Activated T-cell treated with anti-CD3 and anti-CD28 coated beads, Interleukin-2, amount 50 U/mL, for 1 hour (primary cell): ENCODE data around the gene TMEM121.
"Not testable (repeated sequence)": the region's sequence is repeated elsewhere in the genome, so short reads cannot be mapped to it uniquely, and the experiment has no call there.

ENCODE experiments used
- DNase-seq: peaks from one replicate; pipeline ENCODE4 v3.0.0-alpha.2; 2020

The TMEM121 gene

DNA sequence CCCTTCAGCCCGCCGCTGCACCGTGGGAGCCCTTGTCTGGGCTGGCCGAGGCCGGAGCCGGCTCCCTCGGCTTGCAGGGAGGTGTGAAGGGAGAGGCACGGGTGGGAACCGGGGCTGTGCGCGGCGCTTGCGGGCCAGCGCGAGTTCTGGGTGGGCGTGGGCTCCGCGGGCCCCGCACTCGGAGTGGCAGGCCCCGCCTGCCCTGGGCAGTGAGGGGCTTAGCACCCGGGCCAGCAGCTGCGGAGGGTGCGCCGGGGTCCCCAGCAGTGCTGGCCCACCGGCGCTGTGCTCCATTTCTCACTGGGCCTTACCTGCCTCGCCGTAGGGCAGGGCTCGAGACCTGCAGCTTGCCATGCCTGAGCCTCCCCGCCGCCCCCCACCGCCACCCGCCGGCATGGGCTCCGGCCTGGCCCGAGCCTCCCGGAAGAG, 21.4 kb downstream of the TMEM121 start:
- no peak for DNase-seq

DNA sequence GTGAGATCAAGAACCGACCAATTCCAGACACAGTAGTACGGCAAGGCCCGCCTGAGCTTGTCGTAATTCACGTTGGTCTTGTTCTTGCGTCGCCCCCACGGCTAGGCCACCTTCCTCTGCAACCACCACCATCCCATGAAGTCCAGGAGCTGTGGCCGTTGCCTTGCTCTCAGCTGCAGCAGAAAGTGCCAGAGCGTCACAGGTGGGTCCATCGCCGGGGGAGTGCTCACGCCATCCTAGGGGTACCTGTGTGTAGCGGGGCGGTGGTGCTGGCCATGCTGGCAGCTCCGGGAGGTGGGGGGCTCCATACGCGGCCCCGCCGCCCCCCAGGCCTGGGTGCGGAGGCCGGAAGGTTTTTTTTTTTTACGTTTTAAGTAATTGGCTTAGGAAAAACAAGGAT, 23.1 kb downstream of the TMEM121 start:
- no peak for DNase-seq

DNA sequence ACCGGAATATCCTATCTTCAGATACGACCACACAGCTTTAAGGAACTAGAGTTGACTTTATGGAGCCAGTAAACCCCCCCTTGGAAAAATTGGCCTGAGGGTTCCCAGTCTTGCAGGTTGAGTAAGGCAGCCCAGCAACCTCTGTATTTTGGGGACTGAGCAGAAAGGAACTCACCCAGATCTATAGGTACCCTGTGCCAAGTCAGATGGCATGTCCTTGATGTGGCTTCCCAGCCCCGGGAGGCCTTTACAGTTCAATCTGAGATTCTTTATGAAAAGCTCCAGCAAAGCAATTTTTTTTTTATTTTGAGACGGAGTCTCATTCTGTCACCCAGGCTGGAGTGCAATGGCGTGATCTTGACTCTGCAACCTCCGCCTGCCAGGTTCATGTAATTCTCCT, 27.6 kb downstream of the TMEM121 start:
- no peak for DNase-seq

- DNase-seq = no peak
Measured at GRCh38 chr14:105554523-105554922, 28.1 kb downstream of the TMEM121 start.

GRCh38 chr14:105557671-105558070, 31.3 kb downstream of the TMEM121 start:
- not testable (repeated sequence) for DNase-seq

DNA sequence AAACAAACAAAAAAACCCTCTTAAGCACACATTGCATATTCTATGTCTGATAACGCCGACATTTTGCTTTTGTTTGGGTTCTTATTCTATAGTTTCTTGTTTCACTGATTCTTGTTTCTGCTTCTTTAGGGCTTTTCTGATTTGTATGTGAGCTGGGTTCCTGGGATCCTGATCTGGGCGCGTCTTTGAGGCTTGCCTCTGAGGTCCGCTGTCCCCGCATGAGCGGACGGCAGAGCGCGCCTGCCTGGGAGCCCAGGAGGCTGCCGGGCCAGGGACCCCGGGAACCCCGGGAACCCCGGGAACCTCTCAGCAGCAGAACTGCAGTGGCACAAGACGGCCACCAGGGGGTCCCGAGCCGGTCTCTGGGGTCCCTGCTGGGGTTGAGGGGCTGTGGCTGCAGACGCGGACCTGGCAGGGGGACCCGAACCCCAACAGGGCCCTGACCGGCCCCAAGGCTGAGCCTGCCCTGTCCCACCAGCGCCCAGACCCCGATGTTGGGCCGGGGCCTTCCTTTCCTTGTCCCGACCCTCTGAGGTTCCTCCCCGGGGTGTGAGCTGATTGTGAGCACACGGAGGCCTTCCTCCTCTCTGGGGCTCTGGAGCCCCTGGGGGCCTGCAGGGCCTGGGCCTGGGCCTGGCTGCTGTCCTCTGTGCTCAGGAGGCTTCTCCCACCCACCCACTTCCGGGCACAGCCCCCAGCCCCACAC, 32.2 kb downstream of the TMEM121 start:
- DNase-seq = not testable (repeated sequence)

DNA sequence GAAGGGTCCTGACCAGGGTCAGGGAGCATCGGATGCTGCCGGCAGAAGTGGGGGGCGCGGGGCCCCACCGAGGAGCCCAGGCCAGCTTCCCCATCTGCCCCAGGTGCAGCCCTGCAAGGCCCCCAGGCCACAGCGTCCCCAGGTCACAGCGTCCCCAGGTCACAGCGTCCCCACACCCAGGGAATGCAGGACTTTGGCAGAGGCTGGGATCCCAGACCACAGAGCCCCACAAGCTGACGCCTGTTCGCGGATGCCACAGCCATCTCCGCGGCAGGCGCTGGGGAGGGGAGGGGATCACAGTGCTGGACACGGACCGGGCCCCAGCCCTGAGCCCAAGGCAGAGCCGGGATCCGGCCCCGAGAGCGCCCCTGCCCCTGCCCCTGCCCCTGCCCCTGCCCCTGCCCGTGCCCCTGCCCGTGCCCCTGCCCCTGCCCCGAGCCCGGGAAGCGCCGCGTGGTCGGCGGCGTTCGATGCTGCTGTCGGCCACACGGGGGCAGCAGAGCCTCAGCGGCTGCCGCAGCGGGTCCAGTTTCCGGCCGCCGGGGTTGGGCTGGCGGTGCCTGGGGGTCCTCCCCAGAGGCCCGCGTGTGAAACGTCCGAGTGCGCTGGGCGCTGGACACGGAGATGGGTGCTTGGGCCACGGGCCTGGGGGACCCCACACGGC, 33.1 kb downstream of the TMEM121 start:
- DNase-seq = not testable (repeated sequence)

DNA sequence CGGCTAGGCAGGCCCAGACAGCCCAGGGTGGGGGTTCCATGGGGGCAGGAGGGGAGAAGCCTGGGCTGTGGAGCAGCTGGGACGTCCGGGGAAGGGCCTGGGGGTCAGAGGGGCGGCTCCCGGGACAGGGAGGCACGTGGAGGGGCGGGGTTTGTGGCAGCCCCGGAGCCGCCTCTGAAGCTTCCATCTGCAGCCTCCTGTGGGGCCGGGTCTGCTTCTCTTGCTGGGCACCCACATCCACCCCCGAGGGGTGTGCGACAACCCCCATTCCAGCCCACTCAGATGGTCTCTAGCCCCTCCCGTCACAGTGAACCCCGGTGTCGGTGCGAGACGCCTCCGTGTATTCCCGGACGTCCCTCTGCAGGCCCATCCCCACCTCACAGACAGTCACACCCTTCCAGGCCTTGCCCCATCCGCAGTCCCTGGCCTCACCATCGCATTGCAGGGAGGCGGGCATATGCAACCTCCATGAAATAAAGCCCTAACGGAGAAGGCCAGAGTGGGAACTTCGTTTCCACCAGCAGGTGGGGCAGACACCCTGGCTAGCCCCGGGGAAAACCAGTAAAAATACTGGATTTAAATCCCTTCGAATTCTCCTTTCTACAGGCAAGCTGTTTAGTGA, 33.8 kb downstream of the TMEM121 start:
- not testable (repeated sequence) for DNase-seq

DNA sequence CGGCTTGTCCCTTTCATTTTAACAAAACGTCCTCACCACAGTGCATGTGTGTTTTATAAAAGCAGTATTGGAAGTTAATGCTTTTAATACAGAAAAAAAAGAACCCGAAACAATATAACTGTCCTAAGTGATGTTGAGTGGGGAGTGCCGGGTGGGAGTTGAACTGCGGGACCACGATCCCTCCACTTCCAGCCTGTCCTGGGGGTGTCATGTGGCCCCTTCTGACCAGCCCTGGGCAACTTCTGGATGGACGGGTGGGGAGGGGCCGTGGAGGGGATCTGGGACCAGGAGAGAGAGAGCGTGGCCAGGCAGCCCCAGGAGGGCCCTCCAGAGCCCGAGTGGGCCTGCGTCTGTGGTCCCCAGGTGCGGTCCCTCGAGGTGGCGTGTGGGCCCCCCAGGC, 35.0 kb downstream of the TMEM121 start:
- not testable (repeated sequence) for DNase-seq

GRCh38 chr14:105562713-105563346, 36.4 kb downstream of the TMEM121 start:
- DNase-seq = no peak

DNA sequence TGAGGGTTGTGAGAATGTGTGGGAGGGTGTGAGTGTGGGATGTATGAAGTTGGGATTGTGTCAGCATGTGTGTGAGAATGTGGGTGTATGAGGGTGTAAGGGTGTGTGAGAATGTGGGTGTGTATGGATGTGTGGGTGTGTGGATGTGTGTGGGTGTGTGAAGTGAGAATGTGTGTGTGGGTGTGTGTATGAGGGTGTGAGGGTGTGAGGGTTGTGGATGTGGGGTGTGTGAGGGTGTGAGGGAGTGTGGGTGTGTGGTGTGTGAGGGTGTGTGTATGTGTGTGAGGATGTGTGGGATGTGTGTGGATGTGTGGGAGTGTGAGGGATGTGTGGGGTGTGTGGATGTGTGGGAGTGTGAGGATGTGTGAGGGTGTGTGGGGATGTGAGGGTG, 37.0 kb downstream of the TMEM121 start:
- DNase-seq = no peak

- DNase-seq = not testable (repeated sequence)
Measured at GRCh38 chr14:105564536-105564935, 38.2 kb downstream of the TMEM121 start.

DNA sequence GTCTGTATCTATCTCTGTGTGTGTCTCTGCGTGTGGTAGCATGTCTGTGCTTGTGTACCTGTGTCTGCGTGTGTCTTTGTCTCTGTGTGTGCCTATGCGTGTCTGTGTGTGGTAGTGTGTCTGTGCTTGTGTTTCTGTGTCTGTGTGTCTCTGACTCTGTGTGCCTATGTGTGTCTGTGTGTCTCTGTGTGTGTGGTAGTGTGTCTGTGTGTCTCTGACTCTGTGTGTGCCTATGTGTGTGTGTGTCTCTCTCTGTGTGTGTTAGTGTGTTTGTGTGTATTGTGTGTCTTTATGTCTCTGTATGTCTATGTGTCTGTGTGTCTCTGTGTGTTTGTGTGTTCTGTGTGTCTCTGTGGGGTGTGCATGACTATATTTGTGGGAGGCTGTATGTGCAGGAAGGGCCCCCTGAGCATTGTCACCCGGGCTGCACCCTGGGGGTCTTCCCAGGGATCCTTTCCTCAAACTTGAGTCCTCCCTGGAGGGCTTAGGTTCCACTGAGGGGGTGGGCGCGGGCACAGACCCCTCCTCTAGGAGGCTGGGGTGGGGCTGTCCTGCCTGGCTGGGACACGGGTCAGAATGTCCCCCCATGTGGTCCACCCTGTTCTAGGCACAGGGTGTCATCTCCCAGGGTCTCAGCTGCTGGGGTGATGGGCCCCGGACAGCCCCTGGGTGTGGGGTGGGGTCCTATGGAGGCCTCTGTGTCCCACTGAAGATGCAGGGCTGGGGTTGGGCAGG, 39.0 kb downstream of the TMEM121 start:
- DNase-seq = not testable (repeated sequence)

DNA sequence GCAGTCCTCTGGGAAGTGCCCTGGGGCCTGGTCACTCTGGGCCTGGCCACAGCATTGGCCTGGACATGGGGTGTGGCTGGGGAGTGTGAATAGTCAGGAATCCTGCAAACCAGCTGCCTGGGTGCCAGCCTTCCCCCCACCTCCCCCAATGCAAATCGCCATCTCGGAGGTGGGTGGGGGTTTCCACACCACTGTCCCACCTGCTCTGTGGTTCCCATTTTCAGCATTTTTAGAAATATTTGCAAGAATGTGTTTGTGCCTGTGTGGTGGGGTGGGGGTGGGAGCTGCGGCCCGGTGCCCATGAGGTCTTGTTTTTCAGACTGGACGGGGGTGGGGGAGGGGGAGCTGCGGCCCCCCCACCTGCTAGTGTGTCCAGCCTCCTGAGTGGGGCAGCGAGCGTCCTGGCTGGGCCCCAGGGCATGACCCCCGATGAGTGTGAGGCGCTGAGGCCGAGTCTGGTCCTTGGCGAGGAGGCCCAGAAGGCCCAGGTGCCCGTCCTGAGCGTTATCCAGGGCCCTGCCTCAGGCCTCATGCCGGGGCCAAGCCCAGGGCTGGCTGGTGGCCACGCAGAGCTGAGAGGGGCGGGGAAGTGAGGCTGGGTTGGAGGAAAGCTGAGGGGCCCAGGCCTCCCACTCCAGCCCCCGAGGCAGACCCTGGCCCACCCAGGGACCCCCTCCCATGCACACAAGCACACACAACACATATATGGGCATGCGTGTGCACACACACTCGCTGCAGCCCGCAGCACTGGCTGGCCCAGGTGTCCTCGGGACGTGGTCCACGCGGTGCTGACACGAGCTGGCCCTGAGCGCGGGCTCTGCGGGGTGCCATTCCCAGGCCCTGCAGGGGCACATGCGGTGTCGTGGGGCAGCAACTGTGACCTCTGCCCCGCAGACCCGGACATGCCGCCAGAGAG, 40.1 kb downstream of the TMEM121 start:
- DNase-seq = not testable (repeated sequence)

GRCh38 chr14:105567164-105568103, 41.1 kb downstream of the TMEM121 start:
- DNase-seq = not testable (repeated sequence)

- not testable (repeated sequence) for DNase-seq
Measured at GRCh38 chr14:105568140-105568843, 41.9 kb downstream of the TMEM121 start.

- DNase-seq = no peak
Measured at GRCh38 chr14:105568859-105569766, 42.7 kb downstream of the TMEM121 start.

GRCh38 chr14:105570482-105570881, 44.1 kb downstream of the TMEM121 start:
- no peak for DNase-seq
